HCT116 (cell line): ENCODE results near the gene TMEM40. TPM values are rescaled to one million over a fixed set of nuclear protein-coding genes. Genes with fewer than 3 reads are reported as not detected.

Experiments used
- ATAC-seq: fragments of 200-7000 bp; cut with Tn5 transposase; 2 replicates; pipeline ENCODE4 v1.9.1; 2020; ENCODE audit warnings: mild to moderate bottlenecking, moderate library complexity
- BruUV-seq: library from RNA; stranded (reverse); fragments of 400-500 nt; replicated peaks from 2 replicates; lab custom pipeline; 2021; lab: Mats Ljungman, UMichigan
- CTCF ChIA-PET: fragments of 300-600 bp; sonication (Branson Sonifier 250); formaldehyde crosslinking; loops from one replicate; lab custom pipeline; 2021; ENCODE audit warnings: antibody characterized with exemption; lab: Charles Lee
- POLR2A ChIA-PET: fragments of 300-600, 350-600 bp; sonication (Branson Sonifier 250); formaldehyde crosslinking; loops from one replicate; lab custom pipeline; 2021; ENCODE audit warnings: antibody characterized with exemption; lab: Charles Lee
- RAD21 ChIA-PET, 2 experiments: fragments of 300-600 bp; sonication (Branson Sonifier 250); formaldehyde crosslinking; loops; one replicate each; lab custom pipeline; 2023; ENCODE audit warnings: low total read pairs in 2 of 2; ENCODE audit not compliant: uncharacterized antibody in 2 of 2, unreplicated experiment in 2 of 2, low non-redundant PET in 1 of 2; lab: Charles Lee
- DNase-seq: peaks from one replicate; pipeline ENCODE4 v3.0.0-alpha.2; 2010; ENCODE audit warnings: low read depth, low spot score
- H2AFZ ChIP-seq: fragments of 200-600 bp; shearing (Covaris generic), sonication (generic); 2 replicates; pipeline ENCODE4 v1.6.1; 2017; ENCODE audit warnings: low read depth, mixed run types, mixed read lengths, antibody characterized with exemption, low read length; ENCODE audit not compliant: poor library complexity, severe bottlenecking
- H3K27ac ChIP-seq: 2 replicates; pipeline ENCODE4 v1.5.1; 2012; ENCODE audit warnings: low read depth, low read length
- H3K27me3 ChIP-seq: fragments of 200-600 bp; sonication (generic); 2 replicates; pipeline ENCODE4 v1.6.1; 2016; ENCODE audit warnings: mixed run types, low read length, mixed read lengths; ENCODE audit not compliant: insufficient read depth
- H3K36me3 ChIP-seq, 2 experiments: fragments of 200-500 bp in 1 of 2; fragments of 200-600 bp in 1 of 2; sonication (Bioruptor generic) in 1 of 2; sonication (generic) in 1 of 2; 2 replicates each; pipeline versions ENCODE4 v1.5.1 to v1.6.1; 2014 to 2016; ENCODE audit warnings: low read length in 2 of 2, inconsistent platforms in 1 of 2, mixed read lengths in 1 of 2, mixed run types in 1 of 2; ENCODE audit not compliant: insufficient read depth in 2 of 2, control insufficient read depth in 1 of 2
- H3K4me1 ChIP-seq, 2 experiments: fragments of 200-600 bp in 1 of 2; sonication (generic) in 1 of 2; 2 replicates each; pipeline versions ENCODE4 v1.5.1 to v1.6.1; 2012 to 2017; ENCODE audit warnings: low read length in 2 of 2, inconsistent platforms in 1 of 2, mild to moderate bottlenecking in 1 of 2, mixed read lengths in 1 of 2, mixed run types in 1 of 2, moderate library complexity in 1 of 2; ENCODE audit not compliant: insufficient read depth in 2 of 2, control insufficient read depth in 1 of 2
- H3K4me2 ChIP-seq: fragments of 200-600 bp; sonication (generic); 2 replicates; pipeline ENCODE4 v1.6.1; 2017; ENCODE audit warnings: mixed run types, low read length, mixed read lengths
- H3K4me3 ChIP-seq, 2 experiments: fragments of 200-600 bp in 1 of 2; sonication (generic) in 1 of 2; replicated peaks in 1 of 2; 2 replicates each; pipeline ENCODE4 v1.5.1; 2011 to 2016; ENCODE audit warnings: low read length in 2 of 2, control low read depth in 1 of 2, low read depth in 1 of 2, mild to moderate bottlenecking in 1 of 2, mixed read lengths in 1 of 2, mixed run types in 1 of 2
- H3K79me2 ChIP-seq: fragments of 200-600 bp; sonication (generic); 2 replicates; pipeline ENCODE4 v1.6.1; 2017; ENCODE audit warnings: mild to moderate bottlenecking, mixed run types, low read length, moderate library complexity, mixed read lengths; ENCODE audit not compliant: insufficient read depth
- H3K9ac ChIP-seq: fragments of 200-600 bp; sonication (generic); 2 replicates; pipeline ENCODE4 v1.6.1; 2016; ENCODE audit warnings: low read length, mixed read lengths
- H3K9me2 ChIP-seq: fragments of 200-600 bp; sonication (generic), shearing (Covaris generic); 2 replicates; pipeline ENCODE4 v1.6.1; 2017; ENCODE audit warnings: mixed run types, mild to moderate bottlenecking, moderate library complexity; ENCODE audit not compliant: insufficient read depth
- H3K9me3 ChIP-seq, 2 experiments: fragments of 200-500 bp in 1 of 2; fragments of 200-600 bp in 1 of 2; sonication (Bioruptor generic) in 1 of 2; sonication (generic) in 1 of 2; 2 replicates each; pipeline ENCODE4 v1.6.1; 2014 to 2017; ENCODE audit warnings: low read length in 2 of 2, mixed read lengths in 2 of 2, inconsistent platforms in 1 of 2, low read depth in 1 of 2, mild to moderate bottlenecking in 1 of 2, mixed run types in 1 of 2, moderate library complexity in 1 of 2; ENCODE audit not compliant: control insufficient read depth in 1 of 2, insufficient read depth in 1 of 2
- H4K20me1 ChIP-seq: fragments of 200-600 bp; sonication (generic), shearing (Covaris generic); 2 replicates; pipeline ENCODE4 v1.6.1; 2017; ENCODE audit warnings: mixed run types, mild to moderate bottlenecking, moderate library complexity; ENCODE audit not compliant: insufficient read depth
- ATF3 ChIP-seq: IDR thresholded peaks from 2 replicates; pipeline ENCODE4 v1.6.1; 2012
- CBX3 ChIP-seq: IDR thresholded peaks from 2 replicates; pipeline ENCODE4 v1.6.1; 2012; ENCODE audit warnings: low read depth
- CEBPB ChIP-seq: IDR thresholded peaks from 2 replicates; pipeline ENCODE4 v1.6.1; 2012; ENCODE audit warnings: low read depth
- POLR2A ChIP-seq: IDR thresholded peaks from 2 replicates; pipeline ENCODE4 v1.7.0; 2011; ENCODE audit warnings: borderline replicate concordance; ENCODE audit not compliant: insufficient read depth, insufficient read length; ENCODE audit errors: extremely low read depth
- POLR2AphosphoS5 ChIP-seq: IDR thresholded peaks from 2 replicates; pipeline ENCODE4 v1.6.1; 2011; ENCODE audit warnings: mild to moderate bottlenecking, low read depth, low read length, moderate library complexity
- RAD21 ChIP-seq: IDR thresholded peaks from 2 replicates; pipeline ENCODE4 v1.6.1; 2012; ENCODE audit warnings: low read depth, mild to moderate bottlenecking
- YY1 ChIP-seq: IDR thresholded peaks from 2 replicates; pipeline ENCODE4 v1.6.1; 2011; ENCODE audit warnings: low read length, low read depth, moderate library complexity, mild to moderate bottlenecking; ENCODE audit not compliant: insufficient replicate concordance; ENCODE audit errors: extremely low read depth
- ZBTB33 ChIP-seq: IDR thresholded peaks from 2 replicates; pipeline ENCODE4 v1.6.1; 2011; ENCODE audit warnings: mild to moderate bottlenecking, low read length, moderate library complexity; ENCODE audit not compliant: insufficient replicate concordance; ENCODE audit errors: extremely low read depth
- ZFX ChIP-seq: fragments of 450-650 bp; IDR thresholded peaks from 2 replicates; pipeline ENCODE4 v1.6.1; 2017
- intact Hi-C: fragments of 100-400 bp; cut with micrococcal nuclease; formaldehyde crosslinking; loops from 2 replicates; pipeline ENCODE4 v1.10.0; 2022
- total RNA-seq: library from RNA; stranded (reverse); gene quantifications from one replicate; pipeline ENCODE4 v1.2.1, GENCODE V29; 2021; ENCODE audit not compliant: unreplicated experiment

Gene TMEM40
- total RNA-seq, 1 experiment from 2014 or later: 12.3 TPM

GRCh38 chr3:12748477-12748876, 10.6 kb downstream of the TMEM40 start:
- Histone ChIP-seq H3K36me3 (no peaks in the 10 kb centered on the region), H3K4me1 (peaks cover 11 to 40% of the 10 kb centered on the region in 2 experiments; a peak in 3 of 4 replicates), H3K27me3 (no peaks in the 10 kb centered on the region), H3K9ac (no peak overlapping the region), H2AFZ (no peak overlapping the region), H4K20me1 (no peaks in the 10 kb centered on the region), H3K27ac (no peak overlapping the region), H3K79me2 (no peaks in the 10 kb centered on the region), H3K4me2 (no peak overlapping the region), H3K9me2 (no peaks in the 10 kb centered on the region), H3K9me3 (no peaks in the 10 kb centered on the region), H3K4me3 (no peak overlapping the region)
- RAD21 ChIA-PET: no interaction called here
- CTCF ChIA-PET: interaction anchor here (0.9 to 1.0 kb wide), 2 partner anchors 28 to 58 kb away, joined by 3 to 4 read pairs; no protein-coding TSS in a partner anchor
- intact Hi-C loops: no loop called here
- ATAC-seq: no peak
- no peak for TF ChIP-seq POLR2AphosphoS5
- no peak for TF ChIP-seq ZFX
- TF ChIP-seq ATF3: no peak
- TF ChIP-seq ZBTB33: no peak
- no peak for TF ChIP-seq YY1
- no peak for TF ChIP-seq POLR2A
- TF ChIP-seq CEBPB: no peak
- no peak for TF ChIP-seq CBX3
- TF ChIP-seq RAD21: no peak
- DNase-seq: no peak
- POLR2A ChIA-PET: interaction anchor here (1.6 kb wide), 1 partner anchor 11 kb away, joined by 5 read pairs; the partner anchor contains the start of gene TMEM40
- BruUV-seq: no TSS peak
